ENCODE data around the gene KRT6A. TPM values are rescaled to one million over a fixed set of nuclear protein-coding genes. Genes with fewer than 3 reads are reported as not detected.

Gene KRT6A
- total RNA-seq, 2 donors from 2014 or later, result not detected

GRCh38 chr12:52442600-52443061 is 50.4 kb downstream of the KRT6A start:
- no peak for ATAC-seq

DNA sequence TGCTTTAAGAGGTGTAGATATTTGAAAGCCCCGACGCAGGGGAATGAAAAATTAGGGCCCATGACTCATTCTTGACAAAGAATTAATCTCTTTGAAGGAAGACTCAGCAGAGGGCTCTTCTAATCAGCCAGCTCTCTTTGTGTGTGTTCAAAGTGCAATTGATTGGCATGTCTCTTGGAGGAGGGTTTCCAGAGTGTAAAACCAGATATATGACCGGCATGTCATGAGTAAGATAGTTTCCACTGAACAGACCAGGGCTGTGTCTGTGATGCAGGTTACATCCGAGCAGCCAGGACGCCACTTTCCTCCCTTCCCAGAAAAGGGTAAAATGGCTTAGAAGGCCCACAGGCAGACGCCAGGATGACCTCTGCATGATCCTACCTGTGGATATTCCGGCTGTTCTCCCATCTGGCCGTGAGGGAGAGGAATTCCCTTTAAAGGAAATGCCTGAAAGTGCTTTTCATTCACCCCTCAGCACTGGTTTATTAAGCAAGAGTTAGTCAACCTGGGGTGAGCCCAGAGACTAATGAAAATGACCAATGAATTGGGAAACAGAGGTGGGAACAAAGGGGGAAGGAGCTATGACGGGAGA is 51.6 kb downstream of the KRT6A start:
- ATAC-seq, result no peak
- intact Hi-C loops (cut with DNase I, micrococcal nuclease), result no loop called here
- no peak for DNase-seq

More at GRCh38 chr12:52442600-52443061, 50.4 kb downstream of the KRT6A start:
- no peak for DNase-seq
- intact Hi-C loops (cut with DNase I, micrococcal nuclease), result no loop called here

DNA sequence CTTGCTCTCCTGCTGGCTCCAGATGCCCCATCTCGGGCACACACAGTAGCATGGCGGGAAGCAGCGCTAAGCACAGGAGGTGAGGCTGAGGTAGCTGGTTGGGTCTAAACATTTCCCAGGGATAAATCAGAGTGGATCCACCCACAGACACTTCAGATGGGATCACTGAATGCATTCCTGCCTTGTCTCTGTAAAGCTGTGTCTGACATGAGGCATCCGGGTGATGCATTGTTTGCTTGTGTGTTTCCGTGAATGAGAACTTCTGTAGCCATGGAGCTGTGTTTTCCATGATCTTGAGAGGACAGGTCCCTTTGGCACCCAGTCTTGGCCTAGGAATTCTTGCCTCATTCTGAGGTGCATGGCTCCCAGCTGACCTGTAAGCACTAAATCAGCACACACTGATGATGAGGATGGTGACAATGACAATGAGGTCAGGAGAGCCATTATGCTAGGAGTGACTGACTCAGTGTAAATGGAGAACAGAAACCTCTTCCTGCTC is 52.2 kb downstream of the KRT6A start:
- ATAC-seq, result no peak
- intact Hi-C loops (cut with DNase I, micrococcal nuclease), result no loop called here
- DNase-seq, result no peak

- intact Hi-C loops (cut with DNase I, micrococcal nuclease), result no loop called here
- ATAC-seq, result no peak
- DNase-seq, result no peak
Observed at GRCh38 chr12:52439845-52440244, 53.2 kb downstream of the KRT6A start.

DNA sequence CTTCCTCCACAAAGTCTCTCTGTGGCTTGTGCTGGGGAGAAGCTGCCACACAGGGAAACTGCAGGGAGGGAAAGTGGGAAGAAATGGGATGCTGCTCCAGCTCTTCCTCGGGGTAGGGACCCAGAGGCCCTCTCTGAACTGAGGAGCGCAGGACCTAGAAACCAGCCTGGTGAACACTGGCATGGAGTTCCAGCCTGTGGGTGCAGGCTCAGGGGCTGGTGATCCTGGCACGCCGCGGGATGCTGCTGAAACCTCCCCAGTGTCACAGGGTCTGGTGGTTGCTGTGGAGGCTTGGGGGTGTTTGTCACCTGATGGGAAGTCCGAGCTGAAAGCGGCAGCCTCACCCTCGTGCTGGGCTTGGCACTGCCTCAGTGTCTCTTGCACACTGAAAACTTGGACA is 53.6 kb downstream of the KRT6A start:
- ATAC-seq (no peak), DNase-seq (no peak)
- intact Hi-C loops (cut with DNase I, micrococcal nuclease), result no loop called here

DNA sequence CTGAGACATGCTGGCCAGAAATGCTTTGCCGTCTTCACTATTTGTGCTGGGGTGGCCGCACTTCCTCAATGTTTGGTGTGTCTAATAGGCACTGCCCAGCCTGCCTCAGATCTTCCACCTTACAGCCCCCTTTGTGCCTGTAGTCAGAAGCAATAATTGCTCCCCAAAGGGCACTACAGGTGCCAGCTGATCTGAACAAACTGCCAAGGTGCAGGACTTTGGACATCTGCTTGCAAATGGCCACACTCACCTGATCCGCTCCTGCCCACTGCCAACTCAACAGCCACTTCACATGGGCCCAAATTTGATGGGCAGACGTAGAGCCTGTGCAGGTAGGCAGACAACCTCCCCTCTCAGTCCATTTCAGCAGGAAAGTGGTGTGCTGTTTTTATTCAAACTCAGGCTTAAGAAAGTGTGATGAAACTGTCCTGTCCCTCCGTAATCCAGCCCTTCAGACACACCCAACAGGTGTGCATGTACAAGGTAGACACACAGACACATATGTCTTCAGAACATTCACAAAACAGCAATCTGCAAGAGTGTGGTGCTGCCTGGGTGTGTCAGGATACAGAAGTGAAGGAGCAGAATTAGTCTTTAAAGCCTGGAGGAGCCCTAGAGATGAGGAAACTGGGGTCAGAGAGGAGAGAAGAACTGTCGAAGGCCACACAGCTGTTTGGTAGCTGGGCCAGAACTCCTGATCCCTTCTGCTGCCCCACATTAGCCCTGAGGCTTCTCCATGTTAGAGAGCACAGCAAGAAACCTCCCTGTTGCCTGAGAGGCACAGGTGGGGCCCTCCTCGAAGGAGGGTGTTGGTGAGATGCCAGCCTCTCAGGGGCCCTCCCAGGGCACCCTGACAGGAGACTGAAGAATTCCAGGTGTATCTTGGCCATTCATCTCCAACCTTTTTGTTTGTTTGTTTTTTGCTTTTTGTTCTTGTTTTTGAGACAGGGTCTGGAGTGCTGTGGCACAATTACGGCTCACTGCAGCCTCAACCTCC is 54.5 kb downstream of the KRT6A start:
- ATAC-seq, result peak; percentile 42
- DNase-seq, result no peak
- intact Hi-C loops (cut with DNase I, micrococcal nuclease), result no loop called here

DNA sequence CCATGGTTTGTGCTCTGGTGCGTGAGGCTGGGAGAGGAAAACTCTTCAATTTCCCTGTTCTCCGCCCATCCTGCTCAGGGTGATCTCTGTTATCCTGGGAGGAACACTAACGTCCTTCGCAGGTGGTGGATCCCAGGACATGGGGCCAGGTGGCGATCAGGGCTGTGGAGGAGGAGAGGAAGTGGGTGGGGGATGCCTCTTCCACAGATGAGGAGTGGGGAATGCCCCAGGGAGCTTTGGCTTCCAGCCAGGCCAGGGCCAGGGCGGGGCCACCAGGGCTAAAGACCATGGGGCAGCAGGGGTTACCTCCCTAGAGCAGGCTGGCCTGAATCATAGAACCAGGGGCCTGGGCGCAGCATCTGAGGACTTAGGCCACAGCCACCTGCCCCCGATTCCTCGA is 55.5 kb downstream of the KRT6A start:
- ATAC-seq, result peak; percentile 26
- no peak for DNase-seq

More for the DNA sequence above, 55.5 kb downstream of the KRT6A start:
- intact Hi-C loops (cut with DNase I, micrococcal nuclease), result no loop called here

Other genes with a start within 250 kb of the KRT6A start
- gene KRT86, start 218.6 kb downstream of the KRT6A start, total RNA-seq, result under 1 TPM in 1 of 2 donors, not detected in 1; 0.20 TPM
- not detected for gene KRT81, start 201.7 kb downstream of the KRT6A start, total RNA-seq
- not detected for gene KRT83, start 171.9 kb downstream of the KRT6A start, total RNA-seq
- not detected for gene KRT85, start 125.8 kb downstream of the KRT6A start, total RNA-seq
- not detected for gene KRT84, start 107.6 kb downstream of the KRT6A start, total RNA-seq
- not detected for gene KRT82, start 86.9 kb downstream of the KRT6A start, total RNA-seq
- not detected for gene KRT75, start 58.9 kb downstream of the KRT6A start, total RNA-seq
- gene KRT6B, start 41.1 kb downstream of the KRT6A start, total RNA-seq, result not detected
- gene KRT6C, start 19.5 kb downstream of the KRT6A start, total RNA-seq, result not detected
- gene KRT5, start 27.1 kb upstream of the KRT6A start, total RNA-seq, result under 1 TPM in 1 of 2 donors, not detected in 1; 0.24 TPM
- not detected for gene KRT71, start 59.9 kb upstream of the KRT6A start, total RNA-seq
- gene KRT74, start 80.6 kb upstream of the KRT6A start, total RNA-seq, result not detected
- not detected for gene KRT72, start 108.2 kb upstream of the KRT6A start, total RNA-seq
- not detected for gene KRT73, start 125.3 kb upstream of the KRT6A start, total RNA-seq
- not detected for gene KRT2, start 159.0 kb upstream of the KRT6A start, total RNA-seq
- gene KRT1, start 187.2 kb upstream of the KRT6A start, total RNA-seq, result not detected
- gene KRT77, start 210.3 kb upstream of the KRT6A start, total RNA-seq, result not detected

All from left colon (tissue), 2 donors.